Left colon (tissue), 2 donors: ENCODE data around the gene SKP1. TPM values are rescaled to one million over a fixed set of nuclear protein-coding genes. Genes with fewer than 3 reads are reported as not detected.

Experiments used
- ATAC-seq: fragments of 200-7000 bp; cut with Tn5 transposase; one replicate; pipeline ENCODE4 v1.9.1; 2020; ENCODE audit warnings: mild to moderate bottlenecking, moderate library complexity
- DNase-seq, 2 donors: peaks; one replicate each; pipeline ENCODE4 v3.0.0-alpha.2; 2020
- intact Hi-C, 2 donors: fragments of 100-400 bp; cut with DNase I in 1 of 2; cut with micrococcal nuclease in 1 of 2; formaldehyde crosslinking; loops; one replicate each; pipeline versions ENCODE4 v1.11.2 to v1.14.0; 2022; cut with DNase I, micrococcal nuclease
- microRNA-seq, 2 donors: library from miRNA; unstranded; fragments of <30 nt; microRNA quantifications; one replicate each; pipeline versions ENCODE4 v1.1.0 to v1.2.0, GENCODE V29; 2020
- total RNA-seq, 2 donors: library from RNA; stranded (reverse); fragmentation: NEBNext Ultra II Directional; extraction: Animal tissue kit (Norgen Biotek cat#: 25700); gene quantifications; one replicate each; pipeline ENCODE4 v1.2.1, GENCODE V29; 2021
- donor health status: DM: no; HTN: no; CAD: no.
- donor health status: DM: yes; HTN: yes; CAD: no.

SKP1 gene
- total RNA-seq, 2 donors from 2014 or later = 242 to 273 TPM

DNA sequence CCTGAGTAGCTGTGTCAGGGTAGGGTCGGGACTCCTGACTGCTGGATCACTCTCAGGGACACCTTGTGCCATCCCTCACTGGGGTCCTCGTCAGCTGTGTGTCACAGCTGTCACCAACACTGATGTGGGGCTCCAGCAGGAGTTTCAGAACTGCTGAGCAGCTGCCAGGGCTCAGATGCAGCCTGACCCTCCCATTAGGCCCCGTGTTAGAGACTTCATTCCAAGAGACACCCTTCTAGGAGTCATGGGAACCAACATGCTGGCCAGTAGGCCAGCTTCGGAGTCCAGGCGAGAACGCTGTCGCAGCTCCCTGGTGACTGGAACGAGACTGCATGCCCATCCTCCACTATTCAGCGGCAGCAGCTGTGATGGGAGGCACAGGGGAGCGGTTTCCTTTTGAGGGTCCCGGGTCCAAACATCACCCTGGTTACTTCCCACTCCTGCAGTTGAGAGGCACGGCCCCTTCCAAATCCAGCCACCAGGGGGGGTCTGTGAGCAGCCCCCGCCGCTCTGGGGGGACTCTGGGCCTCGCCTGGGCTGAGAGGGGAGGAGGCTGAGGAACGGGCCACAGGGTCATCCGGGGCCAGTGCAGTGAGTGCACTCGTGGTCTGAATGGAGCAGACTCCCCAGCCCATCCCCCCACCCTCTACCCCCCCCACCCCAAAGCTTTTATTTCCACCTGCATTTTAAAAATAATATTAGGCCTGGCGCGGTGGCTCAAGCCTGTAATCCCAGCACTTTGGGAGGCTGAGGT is 74.9 kb downstream of the SKP1 start:
- ATAC-seq (peak; percentile 71), DNase-seq (peak in 1 of 2 donors; percentile 63)
- intact Hi-C loops = no loop called here

DNA sequence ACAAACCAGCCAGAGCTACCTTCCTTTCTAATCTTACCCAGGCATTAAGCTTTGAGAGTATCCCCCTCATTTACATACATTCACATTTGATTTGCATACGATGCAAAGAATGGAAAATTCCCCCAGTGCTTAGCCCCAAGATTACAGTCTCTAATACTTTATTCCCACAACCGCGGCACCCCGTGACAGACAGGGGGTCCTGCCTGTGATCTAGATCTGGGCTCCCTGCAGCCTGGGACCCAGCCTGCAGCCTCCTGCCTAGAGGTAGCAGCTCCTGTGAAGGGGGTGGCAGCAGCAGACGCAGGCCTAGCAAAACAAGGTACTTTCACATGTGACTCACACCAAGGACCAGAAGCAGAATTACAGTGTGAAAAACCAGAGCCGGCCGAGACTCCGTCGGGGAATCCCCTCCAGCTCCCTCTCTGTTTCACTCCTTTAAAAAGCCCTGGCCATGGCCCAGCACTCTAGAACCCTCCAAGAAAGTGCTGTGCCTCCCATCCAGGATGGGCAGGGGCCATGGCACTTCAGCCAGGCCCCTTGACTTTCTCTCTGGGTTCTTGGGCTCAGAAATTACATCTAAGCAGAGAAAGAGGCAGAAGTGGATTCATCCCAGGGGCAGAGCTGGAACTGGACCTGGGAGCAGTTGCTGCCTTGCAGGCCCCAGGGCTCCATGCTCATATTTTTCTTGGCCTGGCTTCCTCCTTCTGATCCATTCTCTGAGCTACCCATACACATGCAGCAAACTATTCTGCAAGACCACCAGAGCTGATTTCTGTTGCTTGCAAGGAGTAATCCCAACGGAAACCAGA is 76.3 kb downstream of the SKP1 start:
- intact Hi-C loops = no loop called here
- DNase-seq (peak; percentile 45 to 46), ATAC-seq (peak; percentile 24)

DNA sequence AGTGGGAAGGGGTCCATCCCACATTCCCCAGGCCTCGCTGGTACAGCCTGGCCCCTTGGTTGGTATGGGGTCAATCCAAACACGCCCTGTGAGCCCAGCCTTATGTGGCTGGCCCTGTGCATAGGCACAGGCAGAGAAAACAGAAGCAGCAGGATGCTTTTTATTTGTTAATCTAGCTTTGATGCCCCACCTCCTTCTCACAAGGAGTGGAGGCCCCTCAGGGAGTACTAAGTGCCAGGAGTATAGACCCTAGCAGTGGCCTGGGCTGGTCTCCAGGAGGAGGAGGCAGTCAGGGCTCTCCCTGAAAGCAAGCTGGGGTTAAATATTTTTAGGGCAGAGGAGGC is 76.8 kb downstream of the SKP1 start:
- DNase-seq = no peak
- no peak for ATAC-seq
- intact Hi-C loops = no loop called here

- intact Hi-C loops = no loop called here
- no peak for ATAC-seq
- no peak for DNase-seq
Measured at GRCh38 chr5:134099288-134099872, 77.4 kb downstream of the SKP1 start.

Small RNA genes lying within 50 kb of the gene (microRNA-seq; reads per million reads assigned to microRNA genes)
- gene MIR3661 = 1.1 to 1.4 reads per million in 2 donors

Other genes starting within 250 kb of the SKP1 start
- gene C5orf15, start 208.3 kb downstream of the SKP1 start, total RNA-seq = 10 to 100 TPM; 29.3 to 30.6 TPM
- 100 to 1,000 TPM; 229 to 263 TPM for gene VDAC1, start 172.0 kb downstream of the SKP1 start, total RNA-seq
- 1 to 10 TPM; 3.0 to 6.0 TPM for gene TCF7, start 62.3 kb downstream of the SKP1 start, total RNA-seq
- gene PPP2CA, start 49.1 kb upstream of the SKP1 start, total RNA-seq = 100 to 1,000 TPM; 117 to 119 TPM
- under 1 TPM in 1 of 2 donors, not detected in 1; 0.70 TPM for gene CDKL3, start 190.2 kb upstream of the SKP1 start, total RNA-seq
- 100 to 1,000 TPM in 1 of 2 donors, 10 to 100 TPM in 1; 59.6 to 102 TPM for gene UBE2B, start 194.6 kb upstream of the SKP1 start, total RNA-seq
- gene CDKN2AIPNL, start 234.9 kb upstream of the SKP1 start, total RNA-seq = 10 to 100 TPM; 15.0 to 19.3 TPM